GM12878 (cell line): ENCODE results near the gene PLB1. TPM values are rescaled to one million over a fixed set of nuclear protein-coding genes. Genes with fewer than 3 reads are reported as not detected.

Experiments used
- ATAC-seq: fragments of 200-7000 bp; cut with Tn5 transposase; 3 replicates; pipeline ENCODE4 v1.9.1; 2020; ENCODE audit warnings: mild to moderate bottlenecking, moderate library complexity
- BruUV-seq: library from RNA; stranded (reverse); fragments of 400-500 nt; replicated peaks from 2 replicates; lab custom pipeline; 2021; lab: Mats Ljungman, UMichigan
- CTCF ChIA-PET: fragments of 300-600 bp; sonication (Branson Sonifier 250); formaldehyde crosslinking; extraction: SDS; loops from one replicate; lab custom pipeline; 2021; ENCODE audit warnings: inconsistent platforms; lab: Yijun Ruan, JAX
- POLR2A ChIA-PET: fragments of 350-600 bp; formaldehyde crosslinking; extraction: SDS; loops from one replicate; lab custom pipeline; 2021; ENCODE audit warnings: inconsistent platforms; lab: Charles Lee
- RAD21 ChIA-PET: fragments of 300-600 bp; sonication (Branson Sonifier 250); formaldehyde crosslinking; loops from one replicate; lab custom pipeline; 2023; ENCODE audit warnings: antibody characterized with exemption; ENCODE audit not compliant: unreplicated experiment; lab: Charles Lee
- SMC1A ChIA-PET: fragments of 300-600 bp; sonication (Branson Sonifier 250); formaldehyde crosslinking; loops from one replicate; lab custom pipeline; 2023; ENCODE audit not compliant: unreplicated experiment, uncharacterized antibody; lab: Charles Lee
- DNase-seq: peaks from one replicate; pipeline ENCODE4 v3.0.0-alpha.2; 2011; ENCODE audit warnings: low read depth, low spot score
- FAIRE-seq: peaks from 3 replicates; lab custom pipeline; 2011; peaks lifted over from hg19 to GRCh38; lab: Jason Lieb, UNC
- H2AFZ ChIP-seq: 2 replicates; pipeline ENCODE4 v1.6.0; 2011; ENCODE audit warnings: low read depth, low read length, control low read depth; ENCODE audit not compliant: control insufficient read depth
- H3K27ac ChIP-seq: 2 replicates; pipeline ENCODE4 v1.5.1; 2011; ENCODE audit warnings: control low read depth; ENCODE audit not compliant: control insufficient read depth, insufficient read depth
- H3K27me3 ChIP-seq, 2 experiments: replicated peaks in 1 of 2; 2 replicates each; pipeline versions ENCODE4 v1.6.0 to v1.6.1; 2011; ENCODE audit warnings: low read length in 1 of 2; ENCODE audit not compliant: control insufficient read depth in 2 of 2, insufficient read depth in 2 of 2
- H3K36me3 ChIP-seq, 2 experiments: 2 replicates each; pipeline ENCODE4 v1.5.1; 2011; ENCODE audit warnings: low read length in 1 of 2; ENCODE audit not compliant: control insufficient read depth in 2 of 2, insufficient read depth in 2 of 2
- H3K4me1 ChIP-seq: 2 replicates; pipeline ENCODE4 v1.6.1; 2011; ENCODE audit warnings: mild to moderate bottlenecking, low read length, moderate library complexity, mixed read lengths; ENCODE audit not compliant: control insufficient read depth, insufficient read depth
- H3K4me2 ChIP-seq: 2 replicates; pipeline ENCODE4 v1.6.0; 2011; ENCODE audit warnings: control low read depth; ENCODE audit not compliant: control insufficient read depth, insufficient read depth
- H3K4me3 ChIP-seq: fragments of 200-600 bp; sonication (generic); 2 replicates; pipeline ENCODE4 v1.5.1; 2016
- H3K79me2 ChIP-seq: 2 replicates; pipeline ENCODE4 v1.6.0; 2011; ENCODE audit warnings: low read length; ENCODE audit not compliant: control insufficient read depth, insufficient read depth
- H3K9ac ChIP-seq: 2 replicates; pipeline ENCODE4 v1.8.0; 2011; ENCODE audit warnings: low read length, control low read depth, mixed read lengths; ENCODE audit not compliant: control insufficient read depth, insufficient read depth
- H3K9me3 ChIP-seq: replicated peaks from 3 replicates; pipeline ENCODE4 v1.5.1; 2011; ENCODE audit warnings: mild to moderate bottlenecking, low read length; ENCODE audit not compliant: control insufficient read depth, insufficient read depth
- H4K20me1 ChIP-seq: 2 replicates; pipeline ENCODE4 v1.6.0; 2011; ENCODE audit not compliant: control insufficient read depth, insufficient read depth
- E2F8 ChIP-seq: fragments of 450-650 bp; IDR thresholded peaks from 2 replicates; pipeline ENCODE4 v1.6.1; 2018; ENCODE audit warnings: mild to moderate bottlenecking, low read depth, moderate library complexity; ENCODE audit not compliant: partially characterized antibody
- HDAC2 ChIP-seq: fragments of 200-600 bp; sonication (generic); IDR thresholded peaks from 2 replicates; pipeline ENCODE4 v1.6.1; 2017
- MYB ChIP-seq: fragments of 150-350 bp; IDR thresholded peaks from 2 replicates; pipeline ENCODE4 v1.6.1; 2014; ENCODE audit warnings: mild to moderate bottlenecking, low read depth, low read length, borderline replicate concordance
- NRF1 ChIP-seq: conservative IDR thresholded peaks from 2 replicates; pipeline ENCODE4 v1.6.1; 2011; ENCODE audit warnings: mild to moderate bottlenecking, low read depth, low read length, improper control_type of control experiment
- PAX5 ChIP-seq: IDR thresholded peaks from 2 replicates; pipeline ENCODE4 v1.6.1; 2011; ENCODE audit warnings: low read depth, low read length, borderline replicate concordance
- POLR2AphosphoS2 ChIP-seq: IDR thresholded peaks from 2 replicates; pipeline ENCODE4 v1.6.1; 2011; ENCODE audit warnings: low read depth, mild to moderate bottlenecking, low read length, improper control_type of control experiment, moderate library complexity
- RB1 ChIP-seq: fragments of 450-650 bp; formaldehyde crosslinking; IDR thresholded peaks from 2 replicates; pipeline ENCODE4 v1.6.1; 2017; ENCODE audit warnings: mild to moderate bottlenecking, borderline replicate concordance
- SP1 ChIP-seq: IDR thresholded peaks from one replicate; pipeline ENCODE4 v1.6.1; 2011; ENCODE audit warnings: low read depth, low read length
- SREBF2 ChIP-seq: IDR thresholded peaks from 2 replicates; pipeline ENCODE4 v1.6.1; 2012; ENCODE audit warnings: mild to moderate bottlenecking, low read length
- STAT3 ChIP-seq: IDR thresholded peaks from 2 replicates; pipeline ENCODE4 v1.6.1; 2011; ENCODE audit warnings: low read depth, low read length, improper control_type of control experiment
- USF1 ChIP-seq: IDR thresholded peaks from 2 replicates; pipeline ENCODE4 v1.6.1; 2011; ENCODE audit warnings: borderline replicate concordance, low read depth, mild to moderate bottlenecking, moderate library complexity, mixed read lengths, low read length; ENCODE audit not compliant: insufficient read depth; ENCODE audit errors: extremely low read length
- ZSCAN29 ChIP-seq: fragments of 450-650 bp; IDR thresholded peaks from 2 replicates; pipeline ENCODE4 v1.6.1; 2017; ENCODE audit warnings: mild to moderate bottlenecking, moderate library complexity
- ZZZ3 ChIP-seq: IDR thresholded peaks from 2 replicates; pipeline ENCODE4 v1.6.1; 2011; ENCODE audit warnings: low read depth; ENCODE audit not compliant: control insufficient read depth, insufficient read length
- WGBS: methylation state at CpG from one replicate; pipeline ENCODE4 v1.1.6; 2016; ENCODE audit warnings: low lambda C conversion rate; ENCODE audit not compliant: insufficient replicate concordance, insufficient coverage; ENCODE audit errors: missing lambda C conversion rate; 5-methylcytosine and 5-hydroxymethylcytosine counted together
- in situ Hi-C: fragments of 300-500 bp; cut with MboI; formaldehyde crosslinking; loops from 9 replicates; pipeline ENCODE4 v1.14.3; 2018; ENCODE audit warnings: mixed read lengths
- intact Hi-C: fragments of 100-400 bp; cut with micrococcal nuclease; formaldehyde crosslinking; loops from one replicate; pipeline ENCODE4 v1.14.2; 2022; ENCODE audit not compliant: unreplicated experiment
- polyA plus RNA-seq, 11 experiments: library from polyadenylated mRNA; depleted of rRNA in 4 of 11; unstranded in 6 of 11; stranded (reverse) in 5 of 11; fragments of >200 nt; fragmentation: Nextera tagmentation in 4 of 11; fragmentation: Illumina TruSeq in 1 of 11; extraction: Ambion mirVana in 4 of 11; extraction: Trizol in 1 of 11; gene quantifications; 1 replicate in 1 of 11; 2 replicates in 10 of 11; pipeline versions ENCODE4 v1.2.1 to v1.2.3, GENCODE V29; 2011 to 2016; ENCODE audit warnings: inconsistent platforms in 2 of 11, missing spikeins in 2 of 11, low read depth in 1 of 11
- total RNA-seq, 4 experiments: library from RNA; depleted of rRNA in 3 of 4; stranded (reverse); fragments of >200 nt in 3 of 4; fragmentation: Illumina TruSeq in 1 of 4; extraction: Trizol in 1 of 4; gene quantifications; 2 replicates each; pipeline versions ENCODE4 v1.2.1 to v1.2.3, GENCODE V29; 2013 to 2021

Gene PLB1
- total and polyA plus RNA-seq, 10 of the 15 experiments (the other 5 are each of a cell fraction or from before 2014, with no cell fraction given): 0.03 to 0.49 (median 0.28) TPM

GRCh38 chr2:28509361-28509760, 13.5 kb downstream of the PLB1 start:
- H3K27ac ChIP-seq: no peak overlapping the region
- ATAC-seq (no peak), FAIRE-seq (no peak), DNase-seq (no peak)
- TF ChIP-seq SREBF2 (no peak), USF1 (no peak), SP1 (no peak)
- no peaks in the 10 kb centered on the region for H3K4me1 ChIP-seq
- no peaks in the 10 kb centered on the region for H3K9me3 ChIP-seq
- no peaks in the 10 kb centered on the region for H3K36me3 ChIP-seq
- ChIA-PET RAD21 (no interaction called here), SMC1A (no interaction called here), POLR2A (no interaction called here), CTCF (no interaction called here)
- no peak overlapping the region for H3K4me2 ChIP-seq
- no peak overlapping the region for H3K4me3 ChIP-seq
- no TSS peak for BruUV-seq
- intact Hi-C loops (no loop called here), in situ Hi-C loops (no loop called here)
- H3K9ac ChIP-seq: no peak overlapping the region
- no peaks in the 10 kb centered on the region for H4K20me1 ChIP-seq
- no peak overlapping the region for H2AFZ ChIP-seq
- H3K27me3 ChIP-seq: peaks cover 0 to 3% of the 10 kb centered on the region in 2 experiments; a peak in 2 of 4 replicates
- H3K79me2 ChIP-seq: no peaks in the 10 kb centered on the region
- WGBS: 0% methylated on average over 1 of the region's 1 CpG

GRCh38 chr2:28510184-28510583, 14.3 kb downstream of the PLB1 start:
- in situ Hi-C loops (no loop called here), intact Hi-C loops (no loop called here)
- TF ChIP-seq STAT3: no peak
- TF ChIP-seq ZSCAN29: no peak
- TF ChIP-seq ZZZ3: no peak
- TF ChIP-seq MYB: no peak
- TF ChIP-seq HDAC2: no peak
- no peak for TF ChIP-seq E2F8
- TF ChIP-seq PAX5: no peak
- TF ChIP-seq NRF1: no peak
- no peak for TF ChIP-seq RB1
- no peak for TF ChIP-seq POLR2AphosphoS2
- ATAC-seq (no peak), FAIRE-seq (no peak), DNase-seq (no peak)
- Histone ChIP-seq H3K9ac (no peak overlapping the region), H2AFZ (no peak overlapping the region), H3K27ac (no peak overlapping the region), H3K4me2 (no peak overlapping the region), H3K36me3 (no peaks in the 10 kb centered on the region), H3K9me3 (no peaks in the 10 kb centered on the region), H3K27me3 (peaks cover 0 to 3% of the 10 kb centered on the region in 2 experiments; a peak in 2 of 4 replicates), H3K79me2 (no peaks in the 10 kb centered on the region), H4K20me1 (no peaks in the 10 kb centered on the region), H3K4me3 (no peak overlapping the region), H3K4me1 (no peaks in the 10 kb centered on the region)
- 24% methylated on average over 2 of the region's 2 CpGs for WGBS
- BruUV-seq: no TSS peak
- CTCF ChIA-PET: no interaction called here
- RAD21 ChIA-PET: interaction anchor here (0.6 kb wide), 1 partner anchor 523 kb away, joined by 3 read pairs; no protein-coding TSS in a partner anchor
- SMC1A ChIA-PET: no interaction called here
- POLR2A ChIA-PET: interaction anchor here (0.7 kb wide), 1 partner anchor 121 kb away, joined by 4 read pairs; no protein-coding TSS in a partner anchor
